Erythroblast (primary cell): ENCODE measurements around the gene MOXD1.

Experiments used
- GATA1 ChIP-seq: IDR thresholded peaks from 2 replicates; pipeline ENCODE4 v1.6.1; 2011; ENCODE audit warnings: low read depth, mild to moderate bottlenecking, control low read depth, low read length, moderate library complexity
- POLR2A ChIP-seq: IDR thresholded peaks from 2 replicates; pipeline ENCODE4 v1.6.1; 2011; ENCODE audit warnings: mild to moderate bottlenecking, low read length

DNA sequence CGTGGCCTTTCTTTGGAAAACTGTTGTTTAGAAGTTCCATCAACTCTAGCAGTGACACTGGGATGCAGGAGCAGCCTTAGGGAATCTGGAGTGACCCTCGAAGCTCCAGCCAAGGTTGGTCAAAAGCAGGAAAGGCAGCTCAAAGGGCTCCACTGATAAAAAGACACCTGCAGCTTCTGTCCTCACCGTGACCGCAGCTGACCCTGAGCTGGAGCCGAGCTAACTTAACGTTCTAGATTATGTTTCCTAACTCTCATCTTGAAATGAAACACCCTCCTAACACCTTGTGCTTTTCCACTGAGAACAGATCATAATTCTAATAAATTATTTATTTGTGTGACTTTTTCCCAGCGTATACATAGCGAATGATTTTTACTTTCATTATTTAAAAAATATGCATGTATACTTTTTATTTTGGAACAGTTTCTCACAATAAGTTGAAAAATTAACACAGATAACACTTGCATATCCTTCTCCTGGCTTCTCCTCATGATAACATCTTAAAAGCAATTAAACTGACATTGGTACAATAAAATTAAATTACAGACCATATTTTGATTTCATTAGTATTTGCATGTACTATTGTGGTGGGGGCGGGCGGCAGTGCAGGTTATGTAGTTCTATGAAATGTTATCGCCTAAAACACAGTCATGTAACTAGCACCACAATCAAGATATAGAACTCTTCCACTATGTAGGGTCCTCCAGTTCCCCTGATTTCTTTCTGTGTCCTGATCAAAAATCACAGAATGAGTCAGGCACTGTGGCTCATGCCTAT, 116.1 kb downstream of the MOXD1 start:
- no peak for TF ChIP-seq POLR2A
- TF ChIP-seq GATA1: no peak
